Stimulated activated CD4-positive, alpha-beta T cell treated with anti-CD3 and anti-CD28 coated beads, Interleukin-15, amount 100 ng/mL, for 24 hours (primary cell): ENCODE measurements around the gene LAMA4.

Source experiments
- DNase-seq: peaks from one replicate; pipeline ENCODE4 v3.0.0-alpha.2; 2020

Gene LAMA4

GRCh38 chr6:112065426-112065986 is 188.9 kb downstream of the LAMA4 start:
- no peak for DNase-seq

- DNase-seq, result no peak
Measured at GRCh38 chr6:112062966-112063365, 191.4 kb downstream of the LAMA4 start.

- DNase-seq, result no peak
Measured at GRCh38 chr6:112061605-112062004, 192.8 kb downstream of the LAMA4 start.
